Duodenal mucosa (tissue), 2 donors: ENCODE results near the gene FAH.

Experiments used
- H3K27ac ChIP-seq: one replicate; pipeline ENCODE4 v1.7.0; 2013; ENCODE audit warnings: low read depth, low read length
- H3K27me3 ChIP-seq, 2 donors: one replicate each; pipeline ENCODE4 v1.7.0; 2013; ENCODE audit warnings: low read length in 2 of 2, control low read depth in 1 of 2; ENCODE audit not compliant: insufficient read depth in 2 of 2, control insufficient read depth in 1 of 2
- H3K36me3 ChIP-seq, 2 donors: one replicate each; pipeline ENCODE4 v1.7.0; 2013; ENCODE audit warnings: low read length in 2 of 2, control low read depth in 1 of 2; ENCODE audit not compliant: insufficient read depth in 2 of 2, control insufficient read depth in 1 of 2
- H3K4me1 ChIP-seq, 2 donors: one replicate each; pipeline ENCODE4 v1.7.0; 2013; ENCODE audit warnings: low read length in 2 of 2, control low read depth in 1 of 2; ENCODE audit not compliant: insufficient read depth in 2 of 2, control insufficient read depth in 1 of 2
- H3K4me3 ChIP-seq, 2 donors: one replicate each; pipeline ENCODE4 v1.7.0; 2013; ENCODE audit warnings: low read length in 2 of 2, low read depth in 1 of 2
- H3K9ac ChIP-seq, 2 donors: one replicate each; pipeline ENCODE4 v1.7.0; 2013; ENCODE audit warnings: low read length in 2 of 2, low read depth in 1 of 2
- H3K9me3 ChIP-seq, 2 donors: one replicate each; pipeline ENCODE4 v1.7.0; 2013; ENCODE audit warnings: low read length in 2 of 2, control low read depth in 1 of 2; ENCODE audit not compliant: control insufficient read depth in 1 of 2

FAH gene

GRCh38 chr15:80186597-80186996 lies 33.8 kb downstream of the FAH start:
- Histone ChIP-seq H3K9me3 (no peaks in the 10 kb centered on the region), H3K9ac (no peak overlapping the region), H3K36me3 (peaks cover 0 to 49% of the 10 kb centered on the region in 2 donors), H3K4me3 (no peak overlapping the region), H3K27ac (no peak overlapping the region), H3K4me1 (no peaks in the 10 kb centered on the region), H3K27me3 (no peaks in the 10 kb centered on the region)

GRCh38 chr15:80188251-80188650 lies 35.5 kb downstream of the FAH start:
- H3K9ac ChIP-seq, result no peak overlapping the region
- peaks cover 0 to 34% of the 10 kb centered on the region in 2 donors for H3K36me3 ChIP-seq
- no peaks in the 10 kb centered on the region for H3K27me3 ChIP-seq
- H3K9me3 ChIP-seq, result no peaks in the 10 kb centered on the region
- H3K4me3 ChIP-seq, result no peak overlapping the region
- no peak overlapping the region for H3K27ac ChIP-seq
- no peaks in the 10 kb centered on the region for H3K4me1 ChIP-seq

GRCh38 chr15:80191198-80191597 lies 38.4 kb downstream of the FAH start:
- H3K9me3 ChIP-seq, result no peaks in the 10 kb centered on the region
- no peak overlapping the region for H3K27ac ChIP-seq
- H3K4me3 ChIP-seq, result no peak overlapping the region
- peaks cover 0 to 12% of the 10 kb centered on the region in 2 donors for H3K36me3 ChIP-seq
- no peaks in the 10 kb centered on the region for H3K27me3 ChIP-seq
- no peaks in the 10 kb centered on the region for H3K4me1 ChIP-seq
- H3K9ac ChIP-seq, result no peak overlapping the region

GRCh38 chr15:80191897-80192595 lies 39.2 kb downstream of the FAH start:
- H3K4me3 ChIP-seq, result no peak overlapping the region
- no peak overlapping the region for H3K27ac ChIP-seq
- no peak overlapping the region for H3K9ac ChIP-seq
- H3K9me3 ChIP-seq, result no peaks in the 10 kb centered on the region
- H3K36me3 ChIP-seq, result peaks cover 0 to 5% of the 10 kb centered on the region in 2 donors
- H3K4me1 ChIP-seq, result no peaks in the 10 kb centered on the region
- no peaks in the 10 kb centered on the region for H3K27me3 ChIP-seq

GRCh38 chr15:80194186-80194585 lies 41.4 kb downstream of the FAH start:
- H3K9ac ChIP-seq, result no peak overlapping the region
- H3K36me3 ChIP-seq, result no peaks in the 10 kb centered on the region
- no peaks in the 10 kb centered on the region for H3K9me3 ChIP-seq
- H3K4me1 ChIP-seq, result no peaks in the 10 kb centered on the region
- no peaks in the 10 kb centered on the region for H3K27me3 ChIP-seq
- no peak overlapping the region for H3K27ac ChIP-seq
- no peak overlapping the region for H3K4me3 ChIP-seq

GRCh38 chr15:80194914-80195313 lies 42.1 kb downstream of the FAH start:
- no peak overlapping the region for H3K27ac ChIP-seq
- H3K36me3 ChIP-seq, result no peaks in the 10 kb centered on the region
- no peak overlapping the region for H3K9ac ChIP-seq
- no peak overlapping the region for H3K4me3 ChIP-seq
- H3K27me3 ChIP-seq, result no peaks in the 10 kb centered on the region
- H3K4me1 ChIP-seq, result no peaks in the 10 kb centered on the region
- no peaks in the 10 kb centered on the region for H3K9me3 ChIP-seq

GRCh38 chr15:80199366-80199765 lies 46.6 kb downstream of the FAH start:
- no peak overlapping the region for H3K27ac ChIP-seq
- H3K27me3 ChIP-seq, result no peaks in the 10 kb centered on the region
- H3K9me3 ChIP-seq, result no peaks in the 10 kb centered on the region
- H3K9ac ChIP-seq, result no peak overlapping the region
- no peaks in the 10 kb centered on the region for H3K36me3 ChIP-seq
- no peaks in the 10 kb centered on the region for H3K4me1 ChIP-seq
- no peak overlapping the region for H3K4me3 ChIP-seq

DNA sequence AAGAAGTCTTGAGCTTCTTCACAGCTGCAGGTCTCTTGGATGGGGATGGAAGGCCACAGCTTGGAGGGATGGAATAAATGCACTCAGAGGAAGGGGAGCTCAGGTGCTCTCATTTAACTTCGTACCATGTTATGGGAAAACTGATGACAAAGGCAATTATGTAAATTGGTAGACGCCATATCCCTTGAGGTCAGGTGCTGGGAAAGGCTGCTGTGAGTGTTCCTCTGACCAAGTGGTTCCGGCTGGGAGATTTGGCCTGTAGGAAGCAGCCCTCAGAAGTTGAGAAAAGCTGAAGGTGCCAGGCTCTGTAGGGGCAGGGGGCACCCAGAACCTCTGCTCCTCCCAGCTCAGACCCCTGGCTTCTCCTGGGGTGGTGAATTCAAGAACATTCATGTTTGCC lies 47.1 kb downstream of the FAH start:
- Histone ChIP-seq H3K36me3 (no peaks in the 10 kb centered on the region), H3K27ac (no peak overlapping the region), H3K9ac (no peak overlapping the region), H3K27me3 (no peaks in the 10 kb centered on the region), H3K4me1 (no peaks in the 10 kb centered on the region), H3K4me3 (no peak overlapping the region), H3K9me3 (no peaks in the 10 kb centered on the region)

DNA sequence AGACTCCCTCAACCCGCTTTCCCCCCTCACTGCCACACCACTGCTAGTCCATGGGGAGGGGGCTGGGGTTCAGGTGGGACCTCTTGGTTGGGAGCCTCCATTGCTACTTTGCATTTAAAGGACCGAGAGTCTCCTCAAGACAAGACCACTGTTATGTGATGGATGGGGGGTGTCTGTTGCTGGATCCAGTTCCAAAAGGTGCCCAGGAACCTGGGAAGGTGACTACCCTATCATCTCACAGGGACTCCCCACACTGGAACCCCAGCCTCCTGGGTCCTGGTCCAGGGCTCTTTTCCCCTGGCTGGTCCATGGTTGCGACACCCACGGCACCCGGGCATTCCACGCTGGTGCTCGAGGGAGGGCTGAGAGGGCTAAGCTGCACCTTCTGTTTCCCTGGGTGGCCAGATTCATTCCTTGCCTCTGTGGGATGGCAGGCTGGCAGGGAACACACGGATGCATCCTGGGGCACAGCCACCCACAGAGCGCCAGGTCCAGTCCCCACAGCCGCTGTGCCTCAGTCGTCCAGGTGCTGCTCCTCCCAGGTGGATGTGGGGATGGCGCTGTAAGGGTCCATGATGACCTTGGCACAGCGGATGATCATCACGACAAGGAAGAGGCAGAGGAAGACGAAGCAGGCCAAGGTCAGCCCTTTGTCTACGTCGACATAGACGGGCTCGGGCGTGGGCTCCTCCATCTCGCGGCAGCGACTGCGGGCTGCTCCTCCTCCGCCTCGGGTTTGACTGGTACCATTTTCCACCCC lies 48.6 kb downstream of the FAH start:
- Histone ChIP-seq H3K27me3 (no peaks in the 10 kb centered on the region), H3K9ac (no peak overlapping the region), H3K9me3 (no peaks in the 10 kb centered on the region), H3K4me3 (no peak overlapping the region), H3K27ac (no peak overlapping the region), H3K36me3 (no peaks in the 10 kb centered on the region), H3K4me1 (no peaks in the 10 kb centered on the region)

DNA sequence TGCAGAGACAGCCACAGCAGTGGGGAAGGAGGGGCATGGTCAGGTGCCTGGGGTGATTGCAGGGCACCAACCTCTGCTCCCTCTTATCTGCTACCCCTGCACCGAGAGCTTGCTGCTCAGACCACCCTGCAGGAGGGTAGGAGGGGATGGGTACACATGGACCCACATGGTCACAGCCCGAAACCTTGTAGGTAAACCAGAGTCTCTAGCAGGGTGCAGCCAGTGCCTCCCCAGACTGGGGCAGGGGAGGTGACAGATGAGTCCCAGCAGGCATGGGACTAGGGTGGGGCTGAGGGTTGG lies 49.2 kb downstream of the FAH start:
- H3K9ac ChIP-seq, result no peak overlapping the region
- H3K27ac ChIP-seq, result no peak overlapping the region
- H3K4me3 ChIP-seq, result no peak overlapping the region
- H3K9me3 ChIP-seq, result no peaks in the 10 kb centered on the region
- H3K36me3 ChIP-seq, result no peaks in the 10 kb centered on the region
- no peaks in the 10 kb centered on the region for H3K4me1 ChIP-seq
- H3K27me3 ChIP-seq, result no peaks in the 10 kb centered on the region
